BLaER1 (cell line): ENCODE results near the gene CIB4.

Experiments
- H3K27ac ChIP-seq: shearing (Covaris generic); formaldehyde crosslinking; 2 replicates; pipeline ENCODE4 v1.8.1; 2022
- H3K27me3 ChIP-seq: shearing (Covaris generic); formaldehyde crosslinking; 2 replicates; pipeline ENCODE4 v1.8.1; 2022
- H3K36me3 ChIP-seq: shearing (Covaris generic); formaldehyde crosslinking; 2 replicates; pipeline ENCODE4 v1.8.1; 2022
- H3K4me1 ChIP-seq: shearing (Covaris generic); formaldehyde crosslinking; 2 replicates; pipeline ENCODE4 v1.8.1; 2022
- H3K4me2 ChIP-seq: shearing (Covaris generic); formaldehyde crosslinking; 2 replicates; pipeline ENCODE4 v1.8.1; 2022
- H3K4me3 ChIP-seq: shearing (Covaris generic); formaldehyde crosslinking; 2 replicates; pipeline ENCODE4 v1.8.1; 2022
- H3K9ac ChIP-seq: shearing (Covaris generic); formaldehyde crosslinking; 2 replicates; pipeline ENCODE4 v1.8.1; 2022
- H3K9me3 ChIP-seq: shearing (Covaris generic); formaldehyde crosslinking; 2 replicates; pipeline ENCODE4 v1.8.1; 2022
- H4K20me1 ChIP-seq: shearing (Covaris generic); formaldehyde crosslinking; 2 replicates; pipeline ENCODE4 v1.8.1; 2022
- Cebpa-rat ChIP-seq: shearing (Covaris generic); IDR thresholded peaks from 2 replicates; pipeline ENCODE4 v1.8.1; 2022

CIB4 gene

GRCh38 chr2:26564121-26564644 is 77.0 kb downstream of the CIB4 start:
- no peak overlapping the region for H3K4me3 ChIP-seq
- no peaks in the 10 kb centered on the region for H4K20me1 ChIP-seq
- no peaks in the 10 kb centered on the region for H3K9me3 ChIP-seq
- H3K4me2 ChIP-seq = 0 out of 2 replicates have a peak overlapping the region, but pooled peaks have one; percentile 4
- no peak overlapping the region for H3K27ac ChIP-seq
- H3K9ac ChIP-seq = no peak overlapping the region
- peaks cover 27% of the 10 kb centered on the region for H3K27me3 ChIP-seq
- TF ChIP-seq Cebpa-rat = no peak
- H3K36me3 ChIP-seq = no peaks in the 10 kb centered on the region
- peaks cover 21% of the 10 kb centered on the region for H3K4me1 ChIP-seq

- H3K4me2 ChIP-seq = no peak overlapping the region
- no peak overlapping the region for H3K27ac ChIP-seq
- H4K20me1 ChIP-seq = no peaks in the 10 kb centered on the region
- no peak overlapping the region for H3K9ac ChIP-seq
- H3K36me3 ChIP-seq = no peaks in the 10 kb centered on the region
- H3K4me3 ChIP-seq = no peak overlapping the region
- H3K27me3 ChIP-seq = peaks cover 32% of the 10 kb centered on the region
- H3K4me1 ChIP-seq = peaks cover 21% of the 10 kb centered on the region
- no peak for TF ChIP-seq Cebpa-rat
- H3K9me3 ChIP-seq = no peaks in the 10 kb centered on the region
Observed at GRCh38 chr2:26563686-26564085, 77.5 kb downstream of the CIB4 start.

- no peak overlapping the region for H3K27ac ChIP-seq
- H3K9ac ChIP-seq = 0 out of 2 replicates have a peak overlapping the region, but pooled peaks have one; percentile 45
- no peaks in the 10 kb centered on the region for H3K9me3 ChIP-seq
- H3K4me2 ChIP-seq = peak overlapping the region; percentile 88
- H3K27me3 ChIP-seq = peaks cover 39% of the 10 kb centered on the region
- H3K4me3 ChIP-seq = peak overlapping the region; percentile 60
- H4K20me1 ChIP-seq = no peaks in the 10 kb centered on the region
- no peaks in the 10 kb centered on the region for H3K36me3 ChIP-seq
- no peak for TF ChIP-seq Cebpa-rat
- H3K4me1 ChIP-seq = peaks cover 21% of the 10 kb centered on the region
Observed at GRCh38 chr2:26562811-26563645, 78.1 kb downstream of the CIB4 start.

GRCh38 chr2:26561918-26562810 is 79.0 kb downstream of the CIB4 start:
- Histone ChIP-seq H3K4me2 (peak overlapping the region; percentile 88), H3K36me3 (no peaks in the 10 kb centered on the region), H3K4me1 (peaks cover 21% of the 10 kb centered on the region), H3K4me3 (peak overlapping the region; percentile 60), H3K27me3 (peaks cover 46% of the 10 kb centered on the region), H4K20me1 (no peaks in the 10 kb centered on the region), H3K9ac (peak overlapping the region; percentile 45), H3K27ac (no peak overlapping the region), H3K9me3 (no peaks in the 10 kb centered on the region)
- no peak for TF ChIP-seq Cebpa-rat

- H3K9ac ChIP-seq = no peak overlapping the region
- peak overlapping the region; percentile 88; the same call in 1 of the 2 replicates for H3K4me2 ChIP-seq
- H3K27me3 ChIP-seq = peaks cover 46% of the 10 kb centered on the region
- H4K20me1 ChIP-seq = no peaks in the 10 kb centered on the region
- TF ChIP-seq Cebpa-rat = no peak
- H3K27ac ChIP-seq = no peak overlapping the region
- H3K4me3 ChIP-seq = no peak overlapping the region
- no peaks in the 10 kb centered on the region for H3K9me3 ChIP-seq
- H3K36me3 ChIP-seq = no peaks in the 10 kb centered on the region
- H3K4me1 ChIP-seq = peaks cover 21% of the 10 kb centered on the region
Observed at GRCh38 chr2:26561376-26561775, 79.8 kb downstream of the CIB4 start.

GRCh38 chr2:26560892-26561291 is 80.3 kb downstream of the CIB4 start:
- no peak for TF ChIP-seq Cebpa-rat
- Histone ChIP-seq H4K20me1 (no peaks in the 10 kb centered on the region), H3K9ac (no peak overlapping the region), H3K4me1 (peaks cover 21% of the 10 kb centered on the region), H3K9me3 (no peaks in the 10 kb centered on the region), H3K4me3 (no peak overlapping the region), H3K36me3 (no peaks in the 10 kb centered on the region), H3K27me3 (peaks cover 46% of the 10 kb centered on the region), H3K27ac (no peak overlapping the region), H3K4me2 (no peak overlapping the region)

GRCh38 chr2:26559556-26559955 is 81.6 kb downstream of the CIB4 start:
- H4K20me1 ChIP-seq = no peaks in the 10 kb centered on the region
- H3K4me2 ChIP-seq = no peak overlapping the region
- H3K4me3 ChIP-seq = no peak overlapping the region
- H3K27me3 ChIP-seq = peaks cover 46% of the 10 kb centered on the region
- peaks cover 21% of the 10 kb centered on the region for H3K4me1 ChIP-seq
- H3K36me3 ChIP-seq = no peaks in the 10 kb centered on the region
- no peak for TF ChIP-seq Cebpa-rat
- no peak overlapping the region for H3K9ac ChIP-seq
- no peaks in the 10 kb centered on the region for H3K9me3 ChIP-seq
- H3K27ac ChIP-seq = no peak overlapping the region

GRCh38 chr2:26559044-26559405 is 82.1 kb downstream of the CIB4 start:
- no peaks in the 10 kb centered on the region for H3K36me3 ChIP-seq
- H3K4me3 ChIP-seq = no peak overlapping the region
- H3K4me2 ChIP-seq = no peak overlapping the region
- peaks cover 16% of the 10 kb centered on the region for H3K4me1 ChIP-seq
- no peak overlapping the region for H3K9ac ChIP-seq
- H3K27ac ChIP-seq = no peak overlapping the region
- no peak for TF ChIP-seq Cebpa-rat
- H4K20me1 ChIP-seq = no peaks in the 10 kb centered on the region
- peaks cover 46% of the 10 kb centered on the region for H3K27me3 ChIP-seq
- H3K9me3 ChIP-seq = no peaks in the 10 kb centered on the region

- Histone ChIP-seq H3K4me2 (no peak overlapping the region), H3K27ac (no peak overlapping the region), H3K9me3 (no peaks in the 10 kb centered on the region), H3K4me3 (no peak overlapping the region), H3K27me3 (peaks cover 43% of the 10 kb centered on the region), H3K4me1 (peaks cover 16% of the 10 kb centered on the region), H3K9ac (no peak overlapping the region), H4K20me1 (no peaks in the 10 kb centered on the region), H3K36me3 (no peaks in the 10 kb centered on the region)
- no peak for TF ChIP-seq Cebpa-rat
Observed at GRCh38 chr2:26558271-26559043, 82.7 kb downstream of the CIB4 start.
